HG02678 (cell line): ENCODE results near the gene C1QTNF5.

Source experiments
- ATAC-seq: cut with Tn5 transposase; IDR thresholded peaks from one replicate; pipeline ENCODE4 v1.9.1; 2021; ENCODE audit warnings: mild to moderate bottlenecking, moderate library complexity; ENCODE audit not compliant: unreplicated experiment

C1QTNF5 gene

GRCh38 chr11:119297938-119298337 is 42.7 kb downstream of the C1QTNF5 start:
- ATAC-seq, result no peak

- no peak for ATAC-seq
Measured at GRCh38 chr11:119295178-119295577, 45.5 kb downstream of the C1QTNF5 start.

- ATAC-seq, result no peak
Measured at GRCh38 chr11:119293461-119293860, 47.2 kb downstream of the C1QTNF5 start.

GRCh38 chr11:119290894-119291497 is 49.7 kb downstream of the C1QTNF5 start:
- ATAC-seq, result no peak
